K562 (cell line): Measurements from ENCODE around the gene SDHAF1. TPM values are rescaled to one million over a fixed set of nuclear protein-coding genes. Genes with fewer than 3 reads are reported as not detected.

ENCODE experiments used
- CHCHD3 ChIP-seq: fragments of 250-450 bp; sonication (Bioruptor Pico); IDR thresholded peaks from 2 replicates; pipeline ENCODE4 v2.1.2; 2022; ENCODE audit warnings: mild to moderate bottlenecking
- ELF1 ChIP-seq: fragments of 200-800 bp; sonication (Bioruptor generic); IDR thresholded peaks from 2 replicates; pipeline ENCODE4 v1.6.1; 2016; ENCODE audit warnings: missing genetic modification characterization, missing compliant biosample characterization
- HMGN3 ChIP-seq: IDR thresholded peaks from 2 replicates; pipeline ENCODE4 v1.6.1; 2011; ENCODE audit warnings: borderline replicate concordance, low read depth, mild to moderate bottlenecking, mixed read lengths, low read length; ENCODE audit not compliant: insufficient read length; ENCODE audit errors: extremely low read depth
- HNRNPL ChIP-seq: fragments of 200-400 bp; formaldehyde crosslinking; IDR thresholded peaks from 2 replicates; pipeline ENCODE4 v1.6.1; 2017; ENCODE audit warnings: low read depth, mild to moderate bottlenecking, low read length
- ILF3 ChIP-seq: fragments of 450-650 bp; IDR thresholded peaks from 2 replicates; pipeline ENCODE4 v1.6.1; 2018; ENCODE audit warnings: antibody characterized with exemption, mild to moderate bottlenecking, moderate library complexity, borderline replicate concordance
- MAX ChIP-seq: sonication (generic); formaldehyde crosslinking; IDR thresholded peaks from 2 replicates; pipeline ENCODE4 v1.9.0; 2022; ENCODE audit warnings: mild to moderate bottlenecking, missing genetic modification reagents
- MBD2 ChIP-seq: sonication (generic); IDR thresholded peaks from 2 replicates; pipeline ENCODE4 v1.6.1; 2016; ENCODE audit warnings: low read depth, borderline replicate concordance
- MTA3 ChIP-seq: fragments of 450-650 bp; formaldehyde crosslinking; IDR thresholded peaks from 2 replicates; pipeline ENCODE4 v1.6.1; 2017; ENCODE audit warnings: mild to moderate bottlenecking, borderline replicate concordance
- NFXL1 ChIP-seq: fragments of 450-650 bp; formaldehyde crosslinking; IDR thresholded peaks from 2 replicates; pipeline ENCODE4 v1.4.0; 2021; ENCODE audit warnings: mild to moderate bottlenecking
- PCBP1 ChIP-seq: fragments of 200-400 bp; formaldehyde crosslinking; IDR thresholded peaks from 2 replicates; pipeline ENCODE4 v1.6.1; 2018; ENCODE audit warnings: mild to moderate bottlenecking, low read depth, low read length; ENCODE audit not compliant: poor library complexity, severe bottlenecking
- PKNOX1 ChIP-seq: fragments of 450-650 bp; IDR thresholded peaks from 2 replicates; pipeline ENCODE4 v1.6.1; 2016
- TGIF2 ChIP-seq: sonication (generic); formaldehyde crosslinking; IDR thresholded peaks from 2 replicates; pipeline ENCODE4 v1.8.1; 2022; ENCODE audit warnings: mild to moderate bottlenecking, missing genetic modification reagents, moderate library complexity
- ZBTB49 ChIP-seq: sonication (generic); formaldehyde crosslinking; IDR thresholded peaks from 2 replicates; pipeline ENCODE4 v1.8.0; 2022; ENCODE audit warnings: missing genetic modification reagents, mild to moderate bottlenecking, borderline replicate concordance
- ZNF197 ChIP-seq: fragments of 200-800 bp; sonication (Bioruptor generic); IDR thresholded peaks from 2 replicates; pipeline ENCODE4 v1.6.1; 2016; ENCODE audit warnings: low read depth, missing genetic modification characterization, missing compliant biosample characterization
- ZNF511 ChIP-seq: sonication (generic); formaldehyde crosslinking; IDR thresholded peaks from 2 replicates; pipeline ENCODE4 v1.8.0; 2022; ENCODE audit warnings: mild to moderate bottlenecking, missing genetic modification reagents
- ZNF609 ChIP-seq: sonication (generic); formaldehyde crosslinking; IDR thresholded peaks from 2 replicates; pipeline ENCODE4 v1.8.1; 2023; ENCODE audit warnings: missing genetic modification reagents, mild to moderate bottlenecking, borderline replicate concordance
- polyA plus RNA-seq, 8 experiments: library from polyadenylated mRNA; depleted of rRNA in 4 of 8; stranded (reverse) in 5 of 8; unstranded in 3 of 8; fragments of >200 nt; fragmentation: Nextera tagmentation in 2 of 8; fragmentation: Illumina TruSeq in 1 of 8; extraction: Ambion mirVana in 2 of 8; extraction: Trizol in 1 of 8; gene quantifications; 2 replicates each; pipeline versions ENCODE4 v1.2.1 to v1.2.3, GENCODE V29; 2011 to 2014; ENCODE audit warnings: inconsistent platforms in 1 of 8, missing spikeins in 1 of 8
- total RNA-seq, 7 experiments: library from RNA; depleted of rRNA in 6 of 7; stranded (reverse); fragments of >200 nt in 6 of 7; fragmentation: Illumina TruSeq in 2 of 7; extraction: Trizol in 2 of 7; gene quantifications; 2 replicates each; pipeline versions ENCODE4 v1.2.1 to v1.2.3, GENCODE V29; 2011 to 2021; ENCODE audit warnings: low replicate concordance in 1 of 7

The SDHAF1 gene
- total and polyA plus RNA-seq, 9 of the 15 experiments (the other 6 are each of a cell fraction or from before 2014, with no cell fraction given), result 0.42 to 55.7 (median 18.8) TPM

GRCh38 chr19:35995048-35995993, at the start of gene SDHAF1 (continued):
- TF ChIP-seq ZNF609 (CRISPR knock-in tag), result no peak
- peak; percentile 82 for TF ChIP-seq MAX
- TF ChIP-seq PCBP1, result peak; percentile 66
- peak; percentile 85 for TF ChIP-seq MBD2
- TF ChIP-seq ZNF197 (CRISPR knock-in tag), result no peak
- TF ChIP-seq ZNF511 (CRISPR knock-in tag), result 0 out of 2 replicates have a peak, but pooled peaks have one; percentile 69
- TF ChIP-seq HNRNPL, result peak; percentile 67; the same call in 1 of the 2 replicates
- TF ChIP-seq NFXL1 (CRISPR knock-in tag), result no peak
- TF ChIP-seq ELF1 (tag), result peak; percentile 92
- TF ChIP-seq CHCHD3, result no peak
- TF ChIP-seq TGIF2, result peak; percentile 55; the same call in 1 of the 2 replicates
- peak; percentile 92 for TF ChIP-seq PKNOX1
- no peak for TF ChIP-seq ILF3
- TF ChIP-seq MTA3, result peak; percentile 92; the same call in 1 of the 2 replicates
- TF ChIP-seq ZBTB49 (CRISPR knock-in tag), result no peak
- TF ChIP-seq HMGN3, result peak; percentile 20
